IMR-90 (cell line): Measurements from ENCODE around the gene PPFIA1. TPM values are rescaled to one million over a fixed set of nuclear protein-coding genes. Genes with fewer than 3 reads are reported as not detected.

ENCODE experiments used
- ATAC-seq: fragments of 200-7000 bp; cut with Tn5 transposase; 2 replicates; pipeline ENCODE4 v1.9.1; 2020; ENCODE audit warnings: low read depth, mild to moderate bottlenecking, moderate library complexity
- BruUV-seq: library from RNA; stranded (reverse); fragments of 400-500 nt; replicated peaks from 2 replicates; lab custom pipeline; 2021; lab: Mats Ljungman, UMichigan
- CTCF ChIA-PET: fragments of 300-600 bp; formaldehyde crosslinking; extraction: SDS; loops from one replicate; lab custom pipeline; 2021; ENCODE audit warnings: antibody characterized with exemption; lab: Yijun Ruan, JAX
- POLR2A ChIA-PET: fragments of 300-600 bp; sonication (Branson Sonifier 250); formaldehyde crosslinking; loops from one replicate; lab custom pipeline; 2022; ENCODE audit warnings: antibody characterized with exemption; ENCODE audit not compliant: unreplicated experiment; lab: Charles Lee
- DNase-seq: peaks from one replicate; pipeline ENCODE4 v3.0.0; 2013
- H2AFZ ChIP-seq: replicated peaks from 2 replicates; pipeline ENCODE3; 2013; ENCODE audit warnings: low read length, mild to moderate bottlenecking; ENCODE audit not compliant: poor library complexity
- H2AK5ac ChIP-seq: 2 replicates; pipeline ENCODE4 v1.6.1; 2013; ENCODE audit warnings: low read depth, low read length, inconsistent platforms
- H2AK9ac ChIP-seq: replicated peaks from 2 replicates; pipeline ENCODE3; 2013; ENCODE audit warnings: mild to moderate bottlenecking, low read depth, low read length, moderate library complexity; ENCODE audit not compliant: poor library complexity
- H2BK120ac ChIP-seq: 2 replicates; pipeline ENCODE4 v1.6.1; 2013; ENCODE audit warnings: low read depth, low read length, inconsistent platforms
- H2BK15ac ChIP-seq: 3 replicates; pipeline ENCODE4 v1.6.1; 2013; ENCODE audit warnings: low read depth, low read length, inconsistent platforms
- H2BK20ac ChIP-seq: 2 replicates; pipeline ENCODE4 v1.6.1; 2013; ENCODE audit warnings: low read depth, mild to moderate bottlenecking, inconsistent platforms, low read length, moderate library complexity
- H2BK5ac ChIP-seq: 2 replicates; pipeline ENCODE4 v1.6.1; 2013; ENCODE audit warnings: mild to moderate bottlenecking, low read depth, low read length, inconsistent platforms; ENCODE audit not compliant: poor library complexity, severe bottlenecking
- H3K14ac ChIP-seq: replicated peaks from 2 replicates; pipeline ENCODE4 v1.6.1; 2013; ENCODE audit warnings: low read depth, low read length, inconsistent platforms
- H3K18ac ChIP-seq: 2 replicates; pipeline ENCODE4 v1.6.1; 2013; ENCODE audit warnings: low read depth, low read length, control low read depth
- H3K23ac ChIP-seq: 2 replicates; pipeline ENCODE4 v1.6.1; 2013; ENCODE audit warnings: low read depth, low read length, inconsistent platforms
- H3K27ac ChIP-seq: 2 replicates; pipeline ENCODE4 v1.5.1; 2013; ENCODE audit warnings: mild to moderate bottlenecking, control low read depth, low read length; ENCODE audit not compliant: insufficient read depth
- H3K27me3 ChIP-seq: 2 replicates; pipeline ENCODE4 v1.6.1; 2013; ENCODE audit warnings: low read length; ENCODE audit not compliant: control insufficient read depth, insufficient read depth
- H3K36me3 ChIP-seq: 2 replicates; pipeline ENCODE4 v1.6.1; 2013; ENCODE audit warnings: low read length, mixed read lengths; ENCODE audit not compliant: control insufficient read depth, insufficient read depth
- H3K4ac ChIP-seq: 2 replicates; pipeline ENCODE4 v1.6.1; 2013; ENCODE audit warnings: low read depth, low read length, inconsistent platforms
- H3K4me1 ChIP-seq: 2 replicates; pipeline ENCODE4 v1.6.1; 2013; ENCODE audit warnings: low read length, mixed read lengths; ENCODE audit not compliant: control insufficient read depth, insufficient read depth
- H3K4me2 ChIP-seq: 2 replicates; pipeline ENCODE4 v1.6.1; 2013; ENCODE audit warnings: low read depth, mild to moderate bottlenecking, control low read depth, low read length, moderate library complexity
- H3K4me3 ChIP-seq: 2 replicates; pipeline ENCODE4 v1.5.1; 2013; ENCODE audit warnings: low read depth, mild to moderate bottlenecking, control low read depth, low read length, moderate library complexity; ENCODE audit not compliant: insufficient read depth
- H3K56ac ChIP-seq: 2 replicates; pipeline ENCODE4 v1.6.1; 2013; ENCODE audit warnings: low read length, inconsistent platforms; ENCODE audit not compliant: insufficient read depth; ENCODE audit errors: extremely low read depth
- H3K79me1 ChIP-seq, 2 experiments: 2 replicates each; pipeline ENCODE4 v1.6.1; 2013; ENCODE audit warnings: low read length in 2 of 2, inconsistent platforms in 1 of 2, low read depth in 1 of 2
- H3K9ac ChIP-seq: 2 replicates; pipeline ENCODE4 v1.6.1; 2013; ENCODE audit warnings: low read depth, low read length, control low read depth
- H3K9me1 ChIP-seq: 2 replicates; pipeline ENCODE4 v1.6.1; 2013; ENCODE audit warnings: low read length, inconsistent platforms; ENCODE audit not compliant: insufficient read depth
- H3K9me3 ChIP-seq: 2 replicates; pipeline ENCODE4 v1.6.1; 2013; ENCODE audit warnings: low read length; ENCODE audit not compliant: control insufficient read depth, insufficient read depth
- H4K20me1 ChIP-seq: 2 replicates; pipeline ENCODE4 v1.6.1; 2013; ENCODE audit warnings: low read length, inconsistent platforms; ENCODE audit not compliant: insufficient read depth
- H4K5ac ChIP-seq: 2 replicates; pipeline ENCODE4 v1.6.1; 2013; ENCODE audit warnings: mild to moderate bottlenecking, low read depth, low read length, control low read depth
- H4K8ac ChIP-seq, 2 experiments: 2 replicates each; pipeline ENCODE4 v1.6.1; 2013; ENCODE audit warnings: low read depth in 2 of 2, low read length in 2 of 2, control low read depth in 1 of 2, inconsistent platforms in 1 of 2
- H4K91ac ChIP-seq: 2 replicates; pipeline ENCODE4 v1.6.1; 2013; ENCODE audit warnings: low read depth, low read length, inconsistent platforms; ENCODE audit not compliant: insufficient read depth
- BHLHE40 ChIP-seq: fragments of 150-350 bp; IDR thresholded peaks from 2 replicates; pipeline ENCODE4 v1.6.1; 2016; ENCODE audit warnings: mild to moderate bottlenecking, low read depth, low read length
- CHD1 ChIP-seq: IDR thresholded peaks from 2 replicates; pipeline ENCODE4 v1.6.1; 2012; ENCODE audit warnings: low read depth, low read length, improper control_type of control experiment
- ELK1 ChIP-seq: fragments of 150-350 bp; IDR thresholded peaks from 2 replicates; pipeline ENCODE4 v1.6.1; 2016; ENCODE audit warnings: low read depth, mild to moderate bottlenecking, low read length, moderate library complexity, borderline replicate concordance
- FOS ChIP-seq: fragments of 150-350 bp; IDR thresholded peaks from 2 replicates; pipeline ENCODE4 v1.6.1; 2016; ENCODE audit warnings: low read depth, low read length
- MAFK ChIP-seq: IDR thresholded peaks from 2 replicates; pipeline ENCODE4 v1.6.1; 2012; ENCODE audit warnings: low read depth, low read length, improper control_type of control experiment
- MAZ ChIP-seq: IDR thresholded peaks from 2 replicates; pipeline ENCODE4 v1.6.1; 2012; ENCODE audit warnings: low read depth, mild to moderate bottlenecking, low read length, improper control_type of control experiment, moderate library complexity, borderline replicate concordance
- MXI1 ChIP-seq: IDR thresholded peaks from 2 replicates; pipeline ENCODE4 v1.6.1; 2012; ENCODE audit warnings: low read depth, mild to moderate bottlenecking, low read length, moderate library complexity, borderline replicate concordance
- NFE2L2 ChIP-seq: fragments of 150-350 bp; IDR thresholded peaks from 2 replicates; pipeline ENCODE4 v1.6.1; 2016; ENCODE audit warnings: low read depth, mild to moderate bottlenecking, low read length
- POLR2A ChIP-seq: IDR thresholded peaks from 2 replicates; pipeline ENCODE4 v1.6.1; 2012; ENCODE audit warnings: mild to moderate bottlenecking, low read depth, low read length
- RAD21 ChIP-seq: IDR thresholded peaks from 2 replicates; pipeline ENCODE4 v1.6.1; 2012; ENCODE audit warnings: low read length, improper control_type of control experiment
- RCOR1 ChIP-seq: IDR thresholded peaks from 2 replicates; pipeline ENCODE4 v1.6.1; 2012; ENCODE audit warnings: mild to moderate bottlenecking, low read length, improper control_type of control experiment; ENCODE audit not compliant: insufficient replicate concordance
- SMC3 ChIP-seq: fragments of 150-350 bp; IDR thresholded peaks from 2 replicates; pipeline ENCODE4 v1.6.1; 2016; ENCODE audit warnings: low read depth, mild to moderate bottlenecking, antibody characterized with exemption, low read length, moderate library complexity
- WGBS, 2 experiments: methylation state at CpG; one replicate each; pipeline versions ENCODE4 v1.1.5 to v1.1.7; 2013; ENCODE audit warnings: missing lambda C conversion rate in 2 of 2; ENCODE audit not compliant: insufficient read length in 1 of 2; ENCODE audit errors: extremely low coverage in 2 of 2; 5-methylcytosine and 5-hydroxymethylcytosine counted together
- dilution Hi-C: fragments of 300-500 bp; cut with HindIII; formaldehyde crosslinking; loops from one replicate; pipeline ENCODE4 v1.14.3; 2018; ENCODE audit warnings: low sequenced_read_pairs; ENCODE audit not compliant: unreplicated experiment
- in situ Hi-C: fragments of 300-500 bp; cut with MboI; formaldehyde crosslinking; loops from 3 replicates; pipeline ENCODE4 v1.14.3; 2019; ENCODE audit warnings: low sequenced_read_pairs, inconsistent platforms, mixed read lengths
- intact Hi-C: fragments of 100-400 bp; cut with micrococcal nuclease; formaldehyde crosslinking; loops from 2 replicates; pipeline ENCODE4 v1.10.0; 2022
- polyA plus RNA-seq, 3 experiments: library from polyadenylated mRNA; depleted of rRNA; stranded (reverse); fragments of >200 nt; gene quantifications; 2 replicates each; pipeline ENCODE4 v1.2.3, GENCODE V29; 2012; ENCODE audit warnings: low replicate concordance in 1 of 3
- total RNA-seq: library from RNA; depleted of rRNA; stranded (reverse); fragments of >200 nt; gene quantifications from 2 replicates; pipeline ENCODE4 v1.2.3, GENCODE V29; 2012
- TF ChIP-seq, protein P1 (sequence below): fragments of 150-350 bp; IDR thresholded peaks from 2 replicates; pipeline ENCODE4 v1.6.1; 2017; ENCODE audit warnings: mild to moderate bottlenecking, antibody characterized with exemption, low read length, low read depth
- TF ChIP-seq, protein P2 (sequence below): conservative IDR thresholded peaks from 2 replicates; pipeline ENCODE4 v1.5.1; 2012; ENCODE audit warnings: mild to moderate bottlenecking, low read depth, low read length, improper control_type of control experiment

The PPFIA1 gene
- total and polyA plus RNA-seq, 2 of the 4 experiments (the other 2 are of a cell fraction) = 25.6 to 37.2 TPM

GRCh38 chr11:70433038-70433437 lies 162.5 kb downstream of the PPFIA1 start:
- Histone ChIP-seq H3K4me1 (no peaks in the 10 kb centered on the region), H2BK5ac (no peak overlapping the region), H4K8ac (no peak overlapping the region), H4K20me1 (peaks cover 72% of the 10 kb centered on the region), H3K56ac (no peak overlapping the region), H3K4me3 (no peak overlapping the region), H4K5ac (no peak overlapping the region), H2BK120ac (no peak overlapping the region), H3K36me3 (peaks cover 91% of the 10 kb centered on the region), H2BK20ac (no peak overlapping the region), H2AK9ac (no peak overlapping the region), H3K4me2 (no peak overlapping the region), H3K79me1 (peaks cover 15 to 56% of the 10 kb centered on the region in 2 experiments), H3K9ac (no peak overlapping the region), H2AFZ (peak overlapping the region; percentile 35), H3K4ac (no peak overlapping the region), H3K14ac (no peak overlapping the region), H3K27ac (no peak overlapping the region), H3K18ac (no peak overlapping the region), H4K91ac (no peak overlapping the region), H3K23ac (no peak overlapping the region), H3K27me3 (no peaks in the 10 kb centered on the region), H3K9me1 (no peaks in the 10 kb centered on the region), H2BK15ac (no peak overlapping the region), H2AK5ac (no peak overlapping the region), H3K9me3 (no peaks in the 10 kb centered on the region)
- in situ Hi-C loops (no loop called here), intact Hi-C loops (no loop called here), dilution Hi-C loops (no loop called here)
- no peak for ATAC-seq
- WGBS, 2 experiments = 94% methylated on average over 9 of the region's 20 CpGs; no CpG with 5 or more reads in 1 of the 2 experiments
- no TSS peak for BruUV-seq
- ChIA-PET CTCF (no interaction called here), POLR2A (no interaction called here)
- DNase-seq = no peak
- TF ChIP-seq, protein P1, sequence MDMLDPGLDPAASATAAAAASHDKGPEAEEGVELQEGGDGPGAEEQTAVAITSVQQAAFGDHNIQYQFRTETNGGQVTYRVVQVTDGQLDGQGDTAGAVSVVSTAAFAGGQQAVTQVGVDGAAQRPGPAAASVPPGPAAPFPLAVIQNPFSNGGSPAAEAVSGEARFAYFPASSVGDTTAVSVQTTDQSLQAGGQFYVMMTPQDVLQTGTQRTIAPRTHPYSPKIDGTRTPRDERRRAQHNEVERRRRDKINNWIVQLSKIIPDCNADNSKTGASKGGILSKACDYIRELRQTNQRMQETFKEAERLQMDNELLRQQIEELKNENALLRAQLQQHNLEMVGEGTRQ = no peak
- TF ChIP-seq CHD1 (no peak), SMC3 (no peak), MXI1 (no peak), FOS (no peak), BHLHE40 (no peak), RAD21 (no peak), RCOR1 (no peak), POLR2A (no peak), MAZ (no peak), ELK1 (no peak), MAFK (no peak), NFE2L2 (no peak)
- TF ChIP-seq, protein P2, sequence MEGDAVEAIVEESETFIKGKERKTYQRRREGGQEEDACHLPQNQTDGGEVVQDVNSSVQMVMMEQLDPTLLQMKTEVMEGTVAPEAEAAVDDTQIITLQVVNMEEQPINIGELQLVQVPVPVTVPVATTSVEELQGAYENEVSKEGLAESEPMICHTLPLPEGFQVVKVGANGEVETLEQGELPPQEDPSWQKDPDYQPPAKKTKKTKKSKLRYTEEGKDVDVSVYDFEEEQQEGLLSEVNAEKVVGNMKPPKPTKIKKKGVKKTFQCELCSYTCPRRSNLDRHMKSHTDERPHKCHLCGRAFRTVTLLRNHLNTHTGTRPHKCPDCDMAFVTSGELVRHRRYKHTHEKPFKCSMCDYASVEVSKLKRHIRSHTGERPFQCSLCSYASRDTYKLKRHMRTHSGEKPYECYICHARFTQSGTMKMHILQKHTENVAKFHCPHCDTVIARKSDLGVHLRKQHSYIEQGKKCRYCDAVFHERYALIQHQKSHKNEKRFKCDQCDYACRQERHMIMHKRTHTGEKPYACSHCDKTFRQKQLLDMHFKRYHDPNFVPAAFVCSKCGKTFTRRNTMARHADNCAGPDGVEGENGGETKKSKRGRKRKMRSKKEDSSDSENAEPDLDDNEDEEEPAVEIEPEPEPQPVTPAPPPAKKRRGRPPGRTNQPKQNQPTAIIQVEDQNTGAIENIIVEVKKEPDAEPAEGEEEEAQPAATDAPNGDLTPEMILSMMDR = no peak
